ENCODE results near the gene DAO.

DNA sequence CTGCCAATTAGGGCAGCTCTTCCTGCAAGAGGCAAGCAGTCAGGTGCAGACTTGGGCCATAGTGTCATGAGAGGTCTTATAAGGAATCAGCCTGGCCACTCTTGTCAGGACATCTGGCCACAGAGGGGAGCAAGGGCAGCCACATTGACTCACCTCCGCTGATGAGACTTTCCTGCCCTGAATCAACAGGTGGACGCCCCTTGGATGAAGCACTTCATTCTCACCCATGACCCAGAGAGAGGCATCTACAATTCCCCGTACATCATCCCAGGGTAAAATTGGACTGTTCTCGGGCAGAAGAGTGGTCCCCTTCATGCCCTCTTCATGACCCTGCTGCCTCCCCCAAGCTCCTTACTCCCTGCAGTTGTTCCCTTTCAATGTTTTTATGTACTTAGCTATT, 16.9 kb downstream of the DAO start:
- TF ChIP-seq EZH2 (IDR thresholded peaks at IDR 0.05; ENCODE audit: borderline replicate concordance): no peak
- TF ChIP-seq, protein P1, sequence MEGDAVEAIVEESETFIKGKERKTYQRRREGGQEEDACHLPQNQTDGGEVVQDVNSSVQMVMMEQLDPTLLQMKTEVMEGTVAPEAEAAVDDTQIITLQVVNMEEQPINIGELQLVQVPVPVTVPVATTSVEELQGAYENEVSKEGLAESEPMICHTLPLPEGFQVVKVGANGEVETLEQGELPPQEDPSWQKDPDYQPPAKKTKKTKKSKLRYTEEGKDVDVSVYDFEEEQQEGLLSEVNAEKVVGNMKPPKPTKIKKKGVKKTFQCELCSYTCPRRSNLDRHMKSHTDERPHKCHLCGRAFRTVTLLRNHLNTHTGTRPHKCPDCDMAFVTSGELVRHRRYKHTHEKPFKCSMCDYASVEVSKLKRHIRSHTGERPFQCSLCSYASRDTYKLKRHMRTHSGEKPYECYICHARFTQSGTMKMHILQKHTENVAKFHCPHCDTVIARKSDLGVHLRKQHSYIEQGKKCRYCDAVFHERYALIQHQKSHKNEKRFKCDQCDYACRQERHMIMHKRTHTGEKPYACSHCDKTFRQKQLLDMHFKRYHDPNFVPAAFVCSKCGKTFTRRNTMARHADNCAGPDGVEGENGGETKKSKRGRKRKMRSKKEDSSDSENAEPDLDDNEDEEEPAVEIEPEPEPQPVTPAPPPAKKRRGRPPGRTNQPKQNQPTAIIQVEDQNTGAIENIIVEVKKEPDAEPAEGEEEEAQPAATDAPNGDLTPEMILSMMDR (IDR thresholded peaks at IDR 0.05; ENCODE audit: poor library complexity): no peak
